Stimulated activated naive CD8-positive, alpha-beta T cell treated with anti-CD3 and anti-CD28 coated beads, Interleukin-15, amount 100 ng/mL, for 72 hours (primary cell): Measurements from ENCODE around the gene TRIM33.

Experiments used
- ATAC-seq: fragments of 150-1000 bp; cut with Tn5 transposase; 2 replicates; pipeline ENCODE4 v1.10.0; 2021; ENCODE audit warnings: mild to moderate bottlenecking, moderate library complexity
- DNase-seq, 2 donors: peaks; one replicate each; pipeline ENCODE4 v3.0.0; 2021 to 2022
- H3K27ac Mint-ChIP-seq, 2 donors: one replicate each; pipeline ENCODE4 v1.8.0; 2022; ENCODE audit warnings: mild to moderate bottlenecking in 2 of 2, mixed read lengths in 2 of 2, moderate library complexity in 2 of 2
- H3K27me3 Mint-ChIP-seq: one replicate; pipeline ENCODE4 v1.8.0; 2022; ENCODE audit warnings: mixed read lengths
- H3K4me1 Mint-ChIP-seq: one replicate; pipeline ENCODE4 v1.8.0; 2022; ENCODE audit warnings: mild to moderate bottlenecking, mixed read lengths
- H3K4me3 Mint-ChIP-seq, 2 donors: one replicate each; pipeline ENCODE4 v1.8.0; 2022; ENCODE audit warnings: mild to moderate bottlenecking in 2 of 2, mixed read lengths in 2 of 2, moderate library complexity in 1 of 2
- H3K9me3 Mint-ChIP-seq, 2 donors: one replicate each; pipeline ENCODE4 v1.8.0; 2022; ENCODE audit warnings: mixed read lengths in 2 of 2

TRIM33 gene

DNA sequence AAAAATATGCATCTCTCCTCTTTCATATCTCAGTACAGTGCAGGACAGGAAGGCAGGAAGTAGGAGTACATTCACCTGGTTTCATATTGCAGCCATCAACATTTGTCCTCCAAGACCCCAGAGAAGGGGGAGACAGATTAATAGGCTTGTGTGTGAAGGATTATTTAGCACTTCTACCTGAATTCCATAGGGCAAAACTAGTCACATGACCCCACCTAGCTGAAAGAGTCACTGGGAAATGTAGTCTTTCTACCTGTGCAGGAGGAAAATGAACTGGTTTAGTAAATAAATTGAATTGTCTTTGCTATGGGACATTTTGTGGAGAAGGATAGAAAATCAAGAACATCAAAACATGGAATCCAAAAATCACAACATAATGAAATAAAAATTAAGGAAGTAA is 13.9 kb upstream of the TRIM33 start:
- H3K4me3 Mint-ChIP-seq: no peak overlapping the region
- H3K4me1 Mint-ChIP-seq: no peaks in the 10 kb centered on the region
- no peak for DNase-seq
- no peaks in the 10 kb centered on the region for H3K9me3 Mint-ChIP-seq
- ATAC-seq: no peak
- peaks cover 10% of the 10 kb centered on the region for H3K27me3 Mint-ChIP-seq
- no peak overlapping the region for H3K27ac Mint-ChIP-seq

DNA sequence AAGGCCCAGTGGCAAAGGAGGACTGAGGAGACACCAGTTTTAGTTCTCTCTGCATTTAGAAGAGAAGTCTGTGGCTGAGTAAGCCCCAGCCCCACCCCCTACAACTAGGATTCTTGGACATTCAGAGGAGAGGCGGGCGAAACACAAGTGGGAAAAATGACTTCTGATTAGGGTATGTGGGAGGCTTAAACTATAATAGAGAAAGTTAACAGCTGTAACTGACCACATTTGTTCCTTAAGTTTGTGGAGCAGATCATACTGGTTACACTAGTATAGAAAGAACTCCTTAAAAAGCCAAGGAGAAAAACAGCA is 11.2 kb upstream of the TRIM33 start:
- no peak for DNase-seq
- Mint-ChIP-seq H3K27me3 (peaks cover 18% of the 10 kb centered on the region), H3K4me3 (no peak overlapping the region), H3K9me3 (no peaks in the 10 kb centered on the region), H3K27ac (no peak overlapping the region), H3K4me1 (no peaks in the 10 kb centered on the region)
- ATAC-seq: no peak

DNA sequence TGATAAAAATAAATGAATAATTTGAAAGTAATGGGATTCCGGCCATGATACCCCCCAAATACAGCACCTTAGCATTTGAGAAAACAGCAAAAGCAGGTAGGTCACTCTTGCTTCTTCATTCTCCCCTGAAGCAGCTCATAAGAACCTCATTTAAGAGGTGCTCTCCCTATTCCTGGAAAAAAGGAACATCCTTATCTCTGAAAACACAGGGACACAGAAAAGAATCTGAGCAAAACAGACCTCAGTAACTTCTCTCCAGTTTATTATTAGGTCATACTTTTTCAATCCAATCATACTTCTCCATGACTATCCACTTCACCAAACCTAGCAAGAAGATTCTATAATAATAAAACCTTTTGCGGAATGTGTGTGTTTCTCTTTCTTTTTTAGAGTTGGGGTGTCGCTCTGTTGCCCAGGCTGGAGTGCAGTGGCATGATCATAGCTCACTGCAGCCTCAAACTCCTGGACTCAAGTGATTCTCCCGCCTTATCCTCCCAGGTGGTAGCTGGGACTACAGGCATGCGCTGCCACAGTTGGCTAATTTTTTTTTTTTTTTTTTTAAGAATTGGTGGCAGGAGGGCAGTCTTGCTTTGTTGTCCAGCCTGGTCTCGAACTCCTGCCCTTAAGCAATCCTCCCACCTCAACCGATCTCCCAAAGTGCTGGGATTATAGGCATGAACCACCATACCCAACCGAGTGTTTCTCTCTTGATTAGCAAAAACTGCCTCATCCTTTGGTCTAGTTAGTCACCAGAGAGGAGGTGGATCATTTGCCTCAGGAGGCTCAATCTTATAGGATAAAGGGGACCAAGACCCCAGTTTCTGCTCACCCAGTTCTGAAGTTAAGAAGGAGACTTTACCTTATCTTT is 10.6 kb upstream of the TRIM33 start:
- DNase-seq: no peak
- peaks cover 18% of the 10 kb centered on the region for H3K27me3 Mint-ChIP-seq
- H3K4me1 Mint-ChIP-seq: no peaks in the 10 kb centered on the region
- H3K27ac Mint-ChIP-seq: no peak overlapping the region
- ATAC-seq: no peak
- no peaks in the 10 kb centered on the region for H3K9me3 Mint-ChIP-seq
- no peak overlapping the region for H3K4me3 Mint-ChIP-seq

DNA sequence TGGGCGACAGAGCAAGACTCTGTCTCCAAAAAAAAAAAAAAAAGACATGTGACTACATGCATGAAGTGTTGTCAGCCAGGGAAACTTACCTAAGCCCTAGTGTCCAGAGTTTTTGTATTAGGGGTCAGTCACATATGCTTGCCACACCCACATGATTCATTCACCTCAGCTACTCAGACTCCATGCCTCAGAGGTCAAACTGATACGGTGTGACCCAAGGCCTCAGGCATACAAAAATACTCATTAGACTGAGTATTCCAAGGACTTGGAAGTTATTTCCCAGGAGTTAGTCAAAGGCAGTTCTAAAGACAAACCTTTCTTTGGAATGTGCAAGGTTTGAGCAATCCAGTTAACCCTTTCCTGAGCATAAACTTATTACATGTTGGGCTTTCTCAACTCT is 6.3 kb upstream of the TRIM33 start:
- Mint-ChIP-seq H3K9me3 (no peaks in the 10 kb centered on the region), H3K27me3 (peaks cover 17% of the 10 kb centered on the region), H3K4me3 (no peak overlapping the region), H3K27ac (no peak overlapping the region), H3K4me1 (peaks cover 8% of the 10 kb centered on the region)
- ATAC-seq (no peak), DNase-seq (no peak)

DNA sequence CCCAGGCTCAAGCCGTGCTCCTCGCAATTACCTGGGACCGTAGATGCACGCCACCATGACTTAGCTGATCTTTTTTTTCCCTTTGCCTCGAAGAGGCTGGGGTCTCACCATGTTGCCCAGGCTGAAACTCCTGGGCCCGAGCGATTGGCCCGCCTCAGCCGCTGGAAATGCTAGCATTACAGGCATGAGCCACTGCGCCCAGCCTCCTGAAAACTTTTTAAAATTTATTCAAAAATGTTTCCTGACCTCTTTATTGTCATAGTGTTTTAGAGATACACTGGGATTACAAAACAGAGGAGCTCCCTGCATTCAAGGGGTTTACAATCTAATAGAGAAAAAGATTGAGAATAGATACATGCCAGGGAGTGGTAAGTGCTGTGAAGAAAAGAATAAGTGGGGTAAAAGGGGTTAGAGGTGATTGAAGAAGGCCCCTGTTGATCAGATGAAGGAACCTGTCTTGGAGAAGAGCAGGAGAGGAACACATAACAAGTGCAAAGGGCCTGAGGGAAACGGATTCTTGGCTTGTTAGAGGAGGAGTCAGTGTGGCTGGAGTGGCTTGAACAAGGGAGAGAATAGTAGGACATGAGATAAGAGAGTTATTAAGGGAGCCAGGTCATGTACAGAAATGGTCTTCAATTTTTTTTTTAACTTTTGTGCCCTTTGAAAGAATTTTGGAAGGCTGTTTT is 1.7 kb upstream of the TRIM33 start:
- DNase-seq: no peak
- Mint-ChIP-seq H3K4me3 (peak overlapping the region; percentile 96 to 98), H3K27me3 (no peaks in the 10 kb centered on the region), H3K9me3 (no peaks in the 10 kb centered on the region), H3K27ac (peak overlapping the region; percentile 38 to 74), H3K4me1 (peaks cover 34% of the 10 kb centered on the region)
- ATAC-seq: no peak

DNA sequence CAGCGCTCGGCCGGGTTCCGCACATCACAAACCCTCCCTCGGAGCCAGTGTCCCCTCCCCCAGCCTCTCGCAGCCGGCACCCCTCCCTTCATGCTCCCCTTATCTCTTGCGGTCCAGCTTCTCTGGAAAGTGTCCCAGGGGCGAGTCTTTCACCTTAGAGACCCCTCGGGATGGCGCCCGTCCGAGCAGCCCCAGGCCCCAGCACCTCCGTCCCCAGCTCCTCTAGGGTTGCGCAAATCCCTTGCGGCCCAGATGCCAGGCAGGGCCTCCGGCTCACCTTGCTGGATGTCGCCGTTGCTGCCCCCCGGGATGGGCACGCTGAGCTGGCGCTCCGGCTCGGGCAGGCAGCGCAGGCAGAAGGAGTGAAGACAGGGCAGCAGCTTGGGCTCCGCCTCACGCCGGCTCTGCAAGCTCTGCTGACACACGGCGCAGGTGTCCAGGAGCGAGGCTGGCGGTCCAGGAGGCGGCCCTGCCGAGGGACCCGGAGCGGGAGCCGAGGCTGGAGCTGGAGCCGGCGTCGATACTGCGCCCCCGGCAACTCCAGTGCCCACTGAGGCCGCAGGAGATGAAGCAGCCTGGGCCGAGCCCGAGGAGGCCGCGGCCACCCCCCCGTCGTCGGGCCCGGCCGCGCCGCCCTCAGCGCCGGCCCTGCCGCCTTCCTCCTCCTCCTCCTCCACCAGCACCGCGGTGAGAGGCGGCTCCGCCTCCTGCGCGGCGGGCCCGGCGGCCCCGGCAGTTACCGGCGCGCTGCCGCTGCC is 550 bp downstream of the TRIM33 start:
- Mint-ChIP-seq H3K27ac (peak overlapping the region; percentile 60 to 83), H3K4me1 (peaks cover 53% of the 10 kb centered on the region), H3K4me3 (peak overlapping the region; percentile 92 to 96), H3K9me3 (no peaks in the 10 kb centered on the region), H3K27me3 (no peaks in the 10 kb centered on the region)
- DNase-seq (peak in 1 of 2 donors; percentile 53), ATAC-seq (peak; percentile 66)

DNA sequence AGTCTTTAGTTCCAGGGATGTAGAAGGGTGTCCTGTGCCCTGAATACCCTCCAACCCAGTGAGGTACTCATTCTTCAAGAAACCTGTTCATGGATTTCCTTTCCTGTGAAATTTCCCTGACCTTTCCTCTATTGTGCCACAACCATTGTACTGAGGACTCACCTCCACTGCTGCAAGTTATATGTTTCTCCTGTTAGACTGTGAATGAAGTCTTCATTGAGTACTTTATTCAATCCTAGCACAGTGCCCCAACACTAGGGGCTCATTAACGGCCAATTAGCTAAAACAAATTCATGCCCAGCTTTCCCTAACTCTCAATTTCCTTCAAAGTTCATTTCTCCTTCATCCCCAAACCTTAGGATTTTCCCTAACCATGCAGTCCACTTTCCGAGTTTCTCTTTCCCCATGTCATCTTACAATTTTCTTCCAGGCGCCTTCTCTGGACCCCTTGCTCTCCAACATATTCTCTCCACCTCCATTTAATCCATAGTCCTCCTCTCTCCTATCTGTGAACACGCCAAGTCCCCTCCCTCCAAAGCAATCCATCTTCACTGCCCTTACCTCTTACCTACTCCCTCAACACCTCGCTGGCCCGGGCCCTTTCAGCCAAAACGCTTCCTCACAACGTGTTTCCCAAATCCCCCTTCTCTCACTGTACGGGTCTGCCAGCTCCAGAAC is 1.3 kb downstream of the TRIM33 start:
- peak overlapping the region; percentile 60 to 83 for H3K27ac Mint-ChIP-seq
- H3K4me3 Mint-ChIP-seq: peak overlapping the region; percentile 77 to 92
- peaks cover 60% of the 10 kb centered on the region for H3K4me1 Mint-ChIP-seq
- DNase-seq: no peak
- no peaks in the 10 kb centered on the region for H3K9me3 Mint-ChIP-seq
- no peaks in the 10 kb centered on the region for H3K27me3 Mint-ChIP-seq
- no peak for ATAC-seq

DNA sequence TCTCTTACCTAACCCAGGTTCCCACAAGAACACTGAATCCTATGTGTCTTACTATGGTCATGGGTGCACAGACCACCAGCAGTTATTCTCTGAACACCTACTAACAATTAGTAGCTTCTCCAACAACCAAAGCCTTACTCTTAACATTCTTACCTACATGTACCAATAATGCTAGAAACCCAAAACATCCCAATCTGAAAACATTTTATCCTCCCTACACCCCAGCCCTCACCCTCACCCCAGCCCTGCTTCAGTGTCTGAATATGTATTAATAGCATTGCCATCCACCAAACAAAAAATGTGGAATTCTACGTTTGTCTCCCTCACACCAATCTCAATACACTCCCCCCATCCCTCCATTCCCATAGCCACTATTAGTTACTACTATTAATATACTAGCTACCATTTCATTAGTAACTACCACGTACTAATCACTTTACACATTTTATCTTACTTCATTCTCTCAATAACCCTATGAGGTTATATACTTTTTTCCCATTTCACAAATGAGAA is 2.6 kb downstream of the TRIM33 start:
- H3K27ac Mint-ChIP-seq: no peak overlapping the region
- no peaks in the 10 kb centered on the region for H3K9me3 Mint-ChIP-seq
- no peaks in the 10 kb centered on the region for H3K27me3 Mint-ChIP-seq
- peaks cover 71% of the 10 kb centered on the region for H3K4me1 Mint-ChIP-seq
- DNase-seq (no peak), ATAC-seq (no peak)
- peak overlapping the region; percentile 77 to 92 for H3K4me3 Mint-ChIP-seq

DNA sequence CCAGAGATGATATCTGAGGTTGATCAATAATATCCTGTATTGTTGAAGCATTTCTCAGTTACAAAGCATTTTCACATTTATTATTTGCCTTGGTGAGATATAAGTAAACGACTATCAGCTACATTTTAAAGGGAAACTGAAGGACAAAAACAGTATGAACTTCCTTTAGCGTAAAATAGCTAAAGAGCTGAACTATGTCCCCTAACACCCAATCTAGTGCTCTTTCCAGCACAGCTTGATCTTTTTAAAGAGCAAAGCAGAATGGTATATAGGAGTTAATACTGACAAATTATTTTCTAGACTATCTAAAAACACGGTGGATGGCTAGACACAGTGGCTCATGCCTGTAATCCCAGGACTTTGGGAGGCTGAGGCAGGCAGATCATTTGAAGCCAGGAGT is 3.5 kb downstream of the TRIM33 start:
- Mint-ChIP-seq H3K27ac (peak overlapping the region in 1 of 2 donors; percentile 64), H3K4me3 (peak overlapping the region; percentile 30 to 34), H3K4me1 (peaks cover 67% of the 10 kb centered on the region), H3K9me3 (no peaks in the 10 kb centered on the region), H3K27me3 (no peaks in the 10 kb centered on the region)
- ATAC-seq: no peak
- no peak for DNase-seq

DNA sequence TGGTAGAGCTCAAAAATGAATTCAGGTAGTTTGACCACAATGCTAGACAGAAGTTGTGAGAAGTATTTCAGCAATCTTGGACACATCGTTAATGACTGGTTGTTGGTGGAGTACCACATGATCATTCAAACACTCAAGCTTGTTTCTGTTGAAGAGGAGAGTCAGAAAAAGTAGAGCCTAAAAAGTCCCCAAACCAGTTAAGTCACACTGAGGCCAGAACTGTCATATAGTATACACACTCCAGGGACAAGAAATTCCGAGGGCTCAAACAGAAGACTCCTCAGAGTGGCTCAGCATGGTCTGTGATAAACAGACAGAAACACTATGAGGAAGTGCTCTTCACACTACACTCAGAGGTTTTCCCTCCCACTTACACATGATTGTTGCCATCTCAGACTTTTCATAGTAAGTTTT is 5.8 kb downstream of the TRIM33 start:
- ATAC-seq: peak; percentile 49
- no peak for DNase-seq
- Mint-ChIP-seq H3K9me3 (no peaks in the 10 kb centered on the region), H3K27ac (no peak overlapping the region), H3K4me3 (no peak overlapping the region), H3K27me3 (no peaks in the 10 kb centered on the region), H3K4me1 (peaks cover 64% of the 10 kb centered on the region)

DNA sequence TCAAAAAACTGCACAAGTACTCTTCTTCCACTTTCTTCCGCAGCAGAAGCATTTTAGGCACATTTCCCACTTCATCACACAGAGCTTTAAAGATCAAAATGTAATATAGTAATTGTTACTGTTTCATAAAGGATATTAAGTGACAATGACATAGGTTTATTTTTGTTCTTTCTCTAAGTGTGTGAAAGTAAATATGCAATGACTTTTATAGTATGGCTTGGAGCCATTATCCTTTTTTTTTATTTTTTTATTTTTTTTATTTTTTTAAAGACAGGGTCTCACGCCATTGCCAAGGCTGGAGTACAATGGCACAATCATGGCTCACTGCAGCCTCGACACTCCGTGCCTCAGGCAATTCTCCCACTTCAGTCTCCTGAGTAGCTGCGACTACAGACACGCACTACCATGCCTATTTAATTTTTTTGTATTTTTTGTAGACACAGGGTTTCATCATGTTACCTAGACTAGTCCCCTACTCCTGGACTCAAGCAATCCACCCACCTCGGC is 7.0 kb downstream of the TRIM33 start:
- no peak overlapping the region for H3K4me3 Mint-ChIP-seq
- peak overlapping the region in 1 of 2 donors; percentile 67 for H3K27ac Mint-ChIP-seq
- no peak for DNase-seq

DNA sequence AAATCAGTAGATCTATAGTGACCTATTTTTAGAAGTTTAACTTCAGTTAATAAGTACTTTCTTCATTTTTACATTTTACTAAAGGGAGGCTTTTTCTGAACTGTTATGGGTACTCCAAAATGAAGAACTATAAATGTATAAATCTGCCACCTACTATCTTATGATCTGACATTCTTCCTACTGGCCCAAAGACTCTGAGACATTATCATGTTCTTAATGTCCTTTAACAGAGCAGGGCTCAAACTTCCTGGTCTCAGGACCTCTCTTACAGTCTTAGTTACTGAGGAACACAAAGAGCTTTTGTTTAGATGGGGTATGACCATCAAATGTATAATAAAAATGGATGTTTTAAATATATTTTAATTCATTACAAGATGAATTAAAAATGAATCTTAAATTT is 8.9 kb downstream of the TRIM33 start:
- Mint-ChIP-seq H3K4me3 (no peak overlapping the region), H3K27ac (no peak overlapping the region), H3K27me3 (no peaks in the 10 kb centered on the region), H3K4me1 (peaks cover 55% of the 10 kb centered on the region), H3K9me3 (no peaks in the 10 kb centered on the region)
- ATAC-seq (no peak), DNase-seq (no peak)

More for the DNA sequence above, 7.0 kb downstream of the TRIM33 start:
- no peaks in the 10 kb centered on the region for H3K27me3 Mint-ChIP-seq
- peaks cover 61% of the 10 kb centered on the region for H3K4me1 Mint-ChIP-seq
- H3K9me3 Mint-ChIP-seq: no peaks in the 10 kb centered on the region
- no peak for ATAC-seq

DNA sequence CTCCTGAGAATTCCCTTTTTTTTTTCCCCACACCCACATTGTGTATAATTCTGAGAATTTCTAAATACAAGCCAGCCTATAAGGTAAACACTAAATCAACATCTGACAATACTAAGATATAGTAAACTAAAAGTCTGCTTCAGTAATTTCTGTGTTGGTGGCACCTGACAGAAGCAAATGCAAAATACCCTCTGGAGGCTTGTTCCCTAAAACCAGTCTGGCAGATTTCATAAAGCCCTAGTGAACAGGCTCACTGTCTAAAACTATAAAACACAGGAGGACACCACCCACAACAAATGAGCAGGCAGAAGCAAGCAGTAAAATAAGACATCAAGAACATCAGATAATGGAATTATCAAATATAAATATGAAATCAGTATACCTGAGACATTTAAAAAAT is 11.5 kb downstream of the TRIM33 start:
- Mint-ChIP-seq H3K27ac (no peak overlapping the region), H3K4me3 (no peak overlapping the region), H3K4me1 (peaks cover 35% of the 10 kb centered on the region), H3K9me3 (no peaks in the 10 kb centered on the region), H3K27me3 (no peaks in the 10 kb centered on the region)
- DNase-seq (no peak), ATAC-seq (no peak)

DNA sequence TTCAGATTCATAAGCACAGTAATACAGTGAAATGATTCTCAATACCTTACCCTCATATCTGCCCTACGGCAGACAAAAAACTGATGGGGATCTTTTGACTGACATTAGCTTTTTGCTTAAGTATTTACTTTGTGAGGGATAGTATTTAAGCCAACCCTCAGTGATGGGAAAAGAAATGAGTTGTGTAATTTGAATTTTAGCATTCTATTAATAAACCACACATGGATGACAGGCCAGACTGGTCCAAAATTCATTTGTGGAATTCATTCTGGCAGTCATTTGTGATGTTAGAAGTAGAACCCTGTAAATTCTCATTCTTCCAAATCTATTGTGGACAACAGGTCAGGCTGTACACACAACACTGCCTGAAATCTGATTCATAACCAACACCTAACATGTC is 14.9 kb downstream of the TRIM33 start:
- DNase-seq (no peak), ATAC-seq (no peak)
- no peak overlapping the region for H3K27ac Mint-ChIP-seq
- H3K4me3 Mint-ChIP-seq: no peak overlapping the region
- H3K9me3 Mint-ChIP-seq: peaks cover 0 to 9% of the 10 kb centered on the region in 2 donors
- H3K4me1 Mint-ChIP-seq: peaks cover 22% of the 10 kb centered on the region
- H3K27me3 Mint-ChIP-seq: no peaks in the 10 kb centered on the region

DNA sequence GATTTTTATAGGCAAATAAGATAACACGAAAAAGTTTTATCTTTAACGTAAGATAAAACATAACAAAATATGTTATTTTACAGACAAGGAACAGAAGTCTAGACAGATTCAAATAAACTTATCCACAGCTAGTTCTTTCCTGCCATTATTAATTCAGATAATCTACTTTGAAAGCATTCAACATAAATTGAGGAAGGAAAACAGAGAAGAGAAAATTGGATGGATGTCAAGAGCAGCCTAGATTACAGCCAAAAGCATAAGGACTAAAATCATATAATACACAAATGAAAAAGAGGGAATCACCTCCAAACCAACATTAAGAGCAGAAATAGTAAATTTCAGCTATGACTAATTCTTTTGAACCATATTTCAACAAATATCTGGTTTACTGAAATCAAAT is 15.5 kb downstream of the TRIM33 start:
- DNase-seq: no peak
- Mint-ChIP-seq H3K27me3 (no peaks in the 10 kb centered on the region), H3K9me3 (peaks cover 0 to 9% of the 10 kb centered on the region in 2 donors), H3K27ac (no peak overlapping the region), H3K4me3 (no peak overlapping the region), H3K4me1 (peaks cover 27% of the 10 kb centered on the region)
- ATAC-seq: no peak
